GM19397 (cell line): ENCODE data around the gene LSAMP.

ENCODE experiments used
- ATAC-seq: cut with Tn5 transposase; IDR thresholded peaks from one replicate; pipeline ENCODE4 v1.9.1; 2021; ENCODE audit warnings: mild to moderate bottlenecking, moderate library complexity; ENCODE audit not compliant: unreplicated experiment

The LSAMP gene

DNA sequence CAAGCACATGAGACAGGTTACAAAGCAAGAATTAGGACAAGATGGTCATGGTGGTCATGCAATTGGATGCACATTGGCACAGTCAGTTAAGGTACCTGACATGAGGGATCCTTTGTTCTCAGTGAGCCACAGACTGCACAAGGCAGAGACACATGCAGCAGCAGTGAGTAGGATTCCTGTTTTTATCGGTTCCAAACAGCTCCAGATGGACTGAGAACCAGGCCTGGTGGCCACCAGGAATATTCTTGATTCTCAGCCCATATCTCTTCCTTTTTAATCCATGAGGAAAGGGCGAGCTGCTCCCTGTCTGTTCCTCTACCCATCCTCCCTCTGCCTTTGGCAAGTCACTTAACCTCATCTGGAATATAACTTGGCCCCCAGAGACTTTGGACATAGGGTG lies 411.2 kb downstream of the LSAMP start:
- no peak for ATAC-seq

- ATAC-seq, result no peak
Observed at GRCh38 chr3:116033516-116033915, 411.8 kb downstream of the LSAMP start.

- no peak for ATAC-seq
Observed at GRCh38 chr3:116032176-116032575, 413.1 kb downstream of the LSAMP start.

GRCh38 chr3:116030131-116030850 lies 415.0 kb downstream of the LSAMP start:
- no peak for ATAC-seq

GRCh38 chr3:116029266-116029665 lies 416.0 kb downstream of the LSAMP start:
- ATAC-seq, result no peak

DNA sequence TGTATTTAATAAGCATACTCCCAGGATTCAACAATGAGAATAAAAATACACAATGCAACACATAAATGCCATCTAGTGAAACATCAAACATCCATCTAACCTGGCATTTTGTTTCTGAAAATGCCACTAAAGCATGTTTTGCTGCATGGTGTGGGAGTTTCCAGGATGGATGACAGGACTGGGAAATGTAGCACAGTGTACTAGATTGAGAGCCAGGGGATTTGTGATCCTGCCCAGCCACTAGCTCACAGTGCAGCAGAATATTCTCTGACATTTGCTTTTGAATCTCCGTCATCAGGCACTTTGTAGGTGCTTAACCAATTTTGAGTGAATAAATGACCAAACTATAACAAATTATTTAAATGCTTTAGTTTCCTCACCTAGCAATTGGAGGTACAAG lies 417.1 kb downstream of the LSAMP start:
- no peak for ATAC-seq

DNA sequence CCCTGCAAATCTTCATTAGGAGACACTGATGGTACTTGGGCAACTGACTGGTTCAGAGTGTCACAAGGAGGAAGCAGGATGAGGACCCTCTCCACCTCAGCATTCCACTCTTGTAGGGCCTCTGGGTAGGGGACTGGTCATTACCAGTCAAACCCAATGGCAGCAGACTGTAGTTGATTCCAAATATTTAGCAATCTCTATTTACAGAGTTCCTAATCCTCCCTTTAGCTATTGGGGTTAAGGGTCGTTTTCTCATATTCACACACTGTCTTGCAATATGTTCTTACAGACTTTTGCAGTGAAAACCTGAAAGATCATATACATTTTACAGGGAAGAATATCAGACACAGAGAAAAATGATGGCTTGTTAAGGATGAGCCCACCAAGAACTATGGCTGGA lies 424.3 kb downstream of the LSAMP start:
- ATAC-seq, result peak; percentile 12

DNA sequence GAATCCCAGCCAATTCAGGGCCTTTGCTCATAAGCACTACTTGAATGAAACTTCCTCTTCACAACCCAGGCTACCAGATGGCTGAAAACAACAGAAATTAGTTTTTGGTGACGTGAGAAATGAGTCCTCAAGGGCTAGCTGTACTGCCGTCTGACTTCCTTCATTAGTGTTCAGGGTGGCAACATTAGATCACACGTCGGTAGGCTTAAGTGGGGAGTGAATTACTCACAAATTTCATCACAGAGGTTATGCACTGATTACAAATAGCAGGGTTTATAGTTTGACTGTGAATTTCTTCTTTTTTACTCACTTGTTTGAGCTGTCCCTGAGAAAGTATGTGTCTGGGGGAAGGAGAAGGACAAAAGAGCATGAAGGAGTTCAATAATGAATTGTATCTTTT lies 424.8 kb downstream of the LSAMP start:
- peak; percentile 73 for ATAC-seq

DNA sequence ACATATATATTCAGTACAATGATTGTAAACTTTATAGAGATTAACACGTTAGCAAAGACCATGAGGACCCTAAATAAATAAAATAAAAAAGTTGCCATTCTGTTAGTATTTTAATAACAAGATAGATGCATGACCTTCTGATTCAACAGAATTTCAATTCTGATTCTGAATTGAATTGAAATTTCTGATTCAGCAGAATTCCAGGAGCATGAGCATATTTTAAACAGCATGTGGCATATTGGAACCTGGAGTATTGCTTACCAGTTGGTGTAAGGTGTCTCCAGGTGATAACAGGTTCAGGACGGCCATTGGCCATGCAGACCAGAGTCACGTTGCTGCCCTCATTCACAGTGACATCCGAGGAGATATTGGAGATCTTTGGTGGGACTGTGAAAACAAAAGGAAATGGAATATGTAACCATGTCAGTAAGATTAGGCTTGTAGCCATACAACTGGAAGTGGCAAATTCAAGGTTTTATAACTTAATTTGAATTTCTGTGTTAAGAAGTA lies 426.0 kb downstream of the LSAMP start:
- no peak for ATAC-seq

GRCh38 chr3:116018646-116019045 lies 426.6 kb downstream of the LSAMP start:
- ATAC-seq, result no peak

DNA sequence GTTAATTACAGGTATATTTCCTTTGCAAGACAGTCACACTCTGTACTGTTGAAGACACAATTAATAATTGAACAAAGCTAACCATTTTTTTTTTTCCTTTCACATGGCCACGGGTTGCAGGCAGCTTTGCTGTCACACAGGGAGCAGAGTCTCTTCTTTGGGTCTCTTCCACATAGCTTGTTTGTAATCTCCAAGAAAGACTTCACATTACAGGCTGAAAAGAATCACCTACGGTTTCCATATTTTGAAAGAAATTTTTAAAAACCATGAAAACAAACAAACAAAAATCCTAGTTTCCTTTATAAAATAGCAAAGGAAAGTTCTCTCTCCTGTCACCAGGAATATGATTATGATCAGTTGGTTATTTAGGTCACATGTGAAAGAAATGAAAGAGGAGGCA lies 429.4 kb downstream of the LSAMP start:
- ATAC-seq, result no peak

DNA sequence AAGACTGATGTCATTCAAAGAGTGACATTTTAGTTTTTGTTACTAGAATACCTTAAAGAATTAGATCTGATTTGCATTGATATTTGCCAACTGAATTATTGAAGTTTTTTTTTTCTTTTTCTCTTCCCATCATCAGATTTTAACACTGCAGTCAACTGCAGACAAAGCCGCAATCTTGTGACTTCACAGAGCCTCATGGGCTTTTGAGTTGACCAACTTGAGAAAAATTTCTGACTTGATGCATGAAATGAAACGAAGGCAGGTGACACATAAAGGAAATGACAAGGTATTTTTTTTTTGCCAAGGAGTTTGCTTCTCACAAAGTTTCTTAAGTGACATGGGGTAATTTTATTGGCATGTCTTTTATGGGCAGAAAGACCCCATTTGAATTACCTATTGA lies 438.3 kb downstream of the LSAMP start:
- ATAC-seq, result no peak

GRCh38 chr3:116005404-116005803 lies 439.9 kb downstream of the LSAMP start:
- ATAC-seq, result no peak

GRCh38 chr3:116002235-116002634 lies 443.1 kb downstream of the LSAMP start:
- no peak for ATAC-seq

- no peak for ATAC-seq
Observed at GRCh38 chr3:116001151-116001621, 444.1 kb downstream of the LSAMP start.

DNA sequence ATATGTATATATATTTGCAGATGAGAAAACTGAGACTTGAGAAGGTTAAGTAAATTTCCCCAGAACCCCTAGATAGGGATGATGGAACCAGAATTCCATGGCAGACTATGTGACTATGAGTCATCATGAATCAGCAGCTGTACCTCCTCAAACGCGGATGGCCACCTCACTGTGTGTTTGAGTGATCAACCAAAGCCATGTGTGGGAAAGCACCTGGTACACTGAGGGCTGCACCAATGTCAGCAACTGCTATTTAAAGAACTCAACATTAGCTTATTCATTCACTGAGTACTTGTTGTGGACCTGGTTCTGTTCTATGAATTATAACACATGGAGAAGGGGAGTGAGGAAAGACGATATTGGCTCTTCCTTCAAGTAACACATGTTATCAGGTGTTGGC lies 445.0 kb downstream of the LSAMP start:
- ATAC-seq, result peak; percentile 84

GRCh38 chr3:115999613-116000012 lies 445.7 kb downstream of the LSAMP start:
- no peak for ATAC-seq

DNA sequence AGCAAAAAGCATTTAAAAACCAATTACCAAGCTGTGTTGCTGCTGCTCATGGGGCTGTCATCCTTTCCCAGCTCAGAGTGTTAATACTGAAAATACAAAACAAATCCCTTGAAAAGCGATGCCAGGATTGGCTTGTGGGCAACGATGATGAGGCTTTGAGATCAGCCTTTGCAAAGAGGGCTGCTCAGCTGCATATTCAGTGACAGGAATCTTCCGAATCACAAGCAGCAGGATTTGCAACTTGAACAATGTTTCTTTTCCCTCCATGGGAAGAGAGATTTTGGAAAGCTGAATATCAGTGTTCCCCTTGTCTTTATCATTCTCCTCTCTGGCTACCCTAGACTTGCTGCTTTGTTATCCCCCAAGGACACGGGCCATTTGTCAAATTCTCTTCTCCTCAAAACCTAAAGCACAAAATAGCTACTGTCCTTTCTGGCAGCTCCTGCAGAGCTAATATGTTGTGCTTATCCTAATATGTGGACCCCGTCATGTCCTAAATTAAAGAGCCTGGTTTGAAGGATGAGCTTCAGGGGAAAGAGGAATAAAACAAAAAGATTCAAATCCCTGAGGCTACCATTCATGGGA lies 446.2 kb downstream of the LSAMP start:
- ATAC-seq, result no peak

- no peak for ATAC-seq
Observed at GRCh38 chr3:115996420-115997108, 448.7 kb downstream of the LSAMP start.

- ATAC-seq, result no peak
Observed at GRCh38 chr3:115990669-115991068, 454.6 kb downstream of the LSAMP start.

GRCh38 chr3:115989684-115990421 lies 455.4 kb downstream of the LSAMP start:
- no peak for ATAC-seq
